ENCODE data around the gene SETDB2. TPM values are rescaled to one million over a fixed set of nuclear protein-coding genes. Genes with fewer than 3 reads are reported as not detected.

SETDB2 gene, protein sequence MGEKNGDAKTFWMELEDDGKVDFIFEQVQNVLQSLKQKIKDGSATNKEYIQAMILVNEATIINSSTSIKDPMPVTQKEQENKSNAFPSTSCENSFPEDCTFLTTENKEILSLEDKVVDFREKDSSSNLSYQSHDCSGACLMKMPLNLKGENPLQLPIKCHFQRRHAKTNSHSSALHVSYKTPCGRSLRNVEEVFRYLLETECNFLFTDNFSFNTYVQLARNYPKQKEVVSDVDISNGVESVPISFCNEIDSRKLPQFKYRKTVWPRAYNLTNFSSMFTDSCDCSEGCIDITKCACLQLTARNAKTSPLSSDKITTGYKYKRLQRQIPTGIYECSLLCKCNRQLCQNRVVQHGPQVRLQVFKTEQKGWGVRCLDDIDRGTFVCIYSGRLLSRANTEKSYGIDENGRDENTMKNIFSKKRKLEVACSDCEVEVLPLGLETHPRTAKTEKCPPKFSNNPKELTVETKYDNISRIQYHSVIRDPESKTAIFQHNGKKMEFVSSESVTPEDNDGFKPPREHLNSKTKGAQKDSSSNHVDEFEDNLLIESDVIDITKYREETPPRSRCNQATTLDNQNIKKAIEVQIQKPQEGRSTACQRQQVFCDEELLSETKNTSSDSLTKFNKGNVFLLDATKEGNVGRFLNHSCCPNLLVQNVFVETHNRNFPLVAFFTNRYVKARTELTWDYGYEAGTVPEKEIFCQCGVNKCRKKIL
- total RNA-seq (2022), result 4.9 and 6.0 TPM in 2 replicates
- Bru-seq, nascent RNA, result percentile 60 among the genes with signal in this experiment
- percentile 47 among the genes with signal in this experiment for BruChase-seq, experiment 1, labeled RNA remaining after a 6-hour chase
- percentile 57 among the genes with signal in this experiment for BruChase-seq, experiment 2, labeled RNA remaining after a 2-hour chase
- long read RNA-seq, partial matches to known transcripts, result 4 of 9 reads
- long read RNA-seq, other reads (novel, unspliced or antisense), result 5 of 9 reads

DNA sequence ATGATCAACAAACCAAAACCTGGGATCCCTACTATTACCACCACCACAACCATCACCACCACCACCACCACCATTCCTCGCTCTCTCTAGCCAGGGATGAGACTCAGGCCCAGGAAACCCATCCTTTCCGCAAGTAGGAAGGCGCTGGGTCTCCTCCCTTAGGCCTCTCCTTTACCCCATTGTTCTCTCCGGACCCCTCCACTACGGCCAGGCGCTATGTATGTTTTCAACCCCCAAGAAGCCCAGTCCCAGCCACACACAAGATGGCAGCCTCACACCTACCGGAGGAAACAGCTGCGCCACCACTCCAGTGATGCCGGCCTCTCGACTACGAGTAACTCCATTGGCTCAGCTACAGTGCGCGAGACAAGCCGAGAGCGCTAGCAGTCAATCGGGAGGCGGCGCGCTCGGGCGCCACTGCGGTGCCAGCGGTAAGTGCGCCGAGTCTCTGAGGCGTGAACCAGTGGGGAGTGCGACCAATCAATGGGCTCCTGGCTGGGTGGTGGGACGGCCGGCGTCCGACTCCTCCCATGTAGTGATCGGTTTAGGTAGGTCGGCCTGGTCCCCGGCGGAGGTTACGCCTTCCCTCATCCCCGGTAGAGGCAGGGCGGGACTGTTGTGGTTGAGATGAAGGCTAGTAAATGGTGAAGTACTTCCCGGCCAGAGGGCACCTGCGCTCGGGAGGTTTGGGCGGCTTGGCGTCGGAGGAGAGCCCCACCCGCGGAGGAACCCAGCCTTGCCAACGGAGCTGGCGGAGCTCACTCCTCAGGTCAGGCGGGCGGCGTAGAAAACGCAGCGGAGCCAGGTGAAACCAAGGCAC is at the start of gene SETDB2, which contains the start of gene CAB39L:
Gene SETDB2 (plus strand): TSS at position 571 of the 820 bp plus-strand sequence. CDS start 7,620 bp downstream, outside the sequence.
Gene CAB39L (minus strand): TSS at position 361 of the 820 bp plus-strand sequence. CDS start 61,154 bp downstream, outside the sequence.
- Mint-ChIP-seq H3K4me1 (ENCODE audit: low read depth, unreplicated experiment) (peaks cover 5% of the 10 kb centered on the region), H3K27ac (ENCODE audit: unreplicated experiment) (peak within 1 kb of the TSS; percentile 81), H3K27me3 (ENCODE audit: unreplicated experiment) (no peaks in the 10 kb centered on the region), H3K36me3 (ENCODE audit: insufficient read depth, unreplicated experiment) (peaks cover 35% of the 10 kb centered on the region), H3K4me3 (ENCODE audit: low read depth, unreplicated experiment) (peak within 1 kb of the TSS; percentile 80), H3K9me3 (ENCODE audit: low read depth, unreplicated experiment) (no peaks in the 10 kb centered on the region)
- TF ChIP-seq, protein P1, sequence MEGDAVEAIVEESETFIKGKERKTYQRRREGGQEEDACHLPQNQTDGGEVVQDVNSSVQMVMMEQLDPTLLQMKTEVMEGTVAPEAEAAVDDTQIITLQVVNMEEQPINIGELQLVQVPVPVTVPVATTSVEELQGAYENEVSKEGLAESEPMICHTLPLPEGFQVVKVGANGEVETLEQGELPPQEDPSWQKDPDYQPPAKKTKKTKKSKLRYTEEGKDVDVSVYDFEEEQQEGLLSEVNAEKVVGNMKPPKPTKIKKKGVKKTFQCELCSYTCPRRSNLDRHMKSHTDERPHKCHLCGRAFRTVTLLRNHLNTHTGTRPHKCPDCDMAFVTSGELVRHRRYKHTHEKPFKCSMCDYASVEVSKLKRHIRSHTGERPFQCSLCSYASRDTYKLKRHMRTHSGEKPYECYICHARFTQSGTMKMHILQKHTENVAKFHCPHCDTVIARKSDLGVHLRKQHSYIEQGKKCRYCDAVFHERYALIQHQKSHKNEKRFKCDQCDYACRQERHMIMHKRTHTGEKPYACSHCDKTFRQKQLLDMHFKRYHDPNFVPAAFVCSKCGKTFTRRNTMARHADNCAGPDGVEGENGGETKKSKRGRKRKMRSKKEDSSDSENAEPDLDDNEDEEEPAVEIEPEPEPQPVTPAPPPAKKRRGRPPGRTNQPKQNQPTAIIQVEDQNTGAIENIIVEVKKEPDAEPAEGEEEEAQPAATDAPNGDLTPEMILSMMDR (IDR thresholded peaks at IDR 0.05; ENCODE audit: unreplicated experiment), result no peak
- CTCF ChIA-PET, result interaction anchor here (0.7 to 1.6 kb wide), 5 partner anchors 43 to 862 kb away, joined by 3 to 4 read pairs (median 3); partner anchors contain the start of gene KPNA3
- no TSS peak for BruUV-seq (replicated peaks)
- intact Hi-C loops (cut with micrococcal nuclease; ENCODE audit: unreplicated experiment), result no loop called here
- DNase-seq, result peak; percentile 96

DNA sequence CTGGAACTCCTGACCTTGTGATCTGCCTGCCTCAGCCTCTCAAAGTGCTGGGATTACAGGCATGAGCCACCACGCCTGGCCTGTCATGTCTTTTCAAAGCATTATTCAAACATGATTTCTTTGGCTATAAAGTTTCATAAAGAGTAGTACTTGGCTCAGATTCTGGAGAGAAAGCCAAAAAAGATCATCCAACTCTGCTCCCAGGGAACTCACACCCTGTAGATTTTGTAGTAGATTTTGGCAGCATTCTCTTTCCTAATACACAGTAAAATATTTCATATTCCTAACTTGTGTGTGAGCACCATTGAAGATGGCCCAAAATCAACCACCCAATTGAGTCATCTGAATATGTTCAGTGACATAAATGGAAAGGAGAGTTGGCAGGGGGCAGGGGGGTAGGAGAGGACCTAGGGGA is 48.6 kb upstream of the SETDB2 start:
- CTCF ChIA-PET, result no interaction called here
- TF ChIP-seq, protein P1 (IDR thresholded peaks at IDR 0.05; ENCODE audit: unreplicated experiment), result no peak
- H3K9me3 Mint-ChIP-seq (ENCODE audit: low read depth, unreplicated experiment), result no peaks in the 10 kb centered on the region
- H3K4me1 Mint-ChIP-seq (ENCODE audit: low read depth, unreplicated experiment), result no peaks in the 10 kb centered on the region
- no peak for DNase-seq
- H3K27me3 Mint-ChIP-seq (ENCODE audit: unreplicated experiment), result no peaks in the 10 kb centered on the region
- no peak overlapping the region for H3K4me3 Mint-ChIP-seq (ENCODE audit: low read depth, unreplicated experiment)
- intact Hi-C loops (cut with micrococcal nuclease; ENCODE audit: unreplicated experiment), result no loop called here
- H3K27ac Mint-ChIP-seq (ENCODE audit: unreplicated experiment), result no peak overlapping the region
- no TSS peak for BruUV-seq (replicated peaks)
- no peaks in the 10 kb centered on the region for H3K36me3 Mint-ChIP-seq (ENCODE audit: insufficient read depth, unreplicated experiment)

DNA sequence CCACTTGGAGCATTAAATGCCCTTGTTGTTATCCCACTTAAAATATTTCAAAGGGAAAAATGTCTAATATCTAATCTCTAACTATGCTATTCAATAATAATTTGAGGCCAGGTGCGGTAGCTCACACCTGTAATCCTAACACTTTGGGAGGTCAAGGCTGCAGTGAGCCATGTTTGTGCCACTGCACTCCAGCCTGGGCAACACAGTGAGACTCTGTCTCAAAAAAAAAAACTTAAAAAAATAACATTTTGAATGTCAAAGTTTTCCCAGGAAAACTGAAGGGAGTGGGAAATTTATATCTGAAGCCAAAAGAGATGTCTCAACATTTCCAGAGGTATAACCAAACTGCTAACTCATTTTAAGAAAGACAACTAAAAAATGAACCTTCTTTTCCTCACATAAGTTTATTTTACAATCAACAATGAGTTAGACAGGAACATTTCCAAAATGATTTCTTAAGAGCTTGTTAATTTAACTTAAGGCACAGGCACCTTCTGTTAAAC is 48.1 kb upstream of the SETDB2 start:
- no peak for DNase-seq
- Mint-ChIP-seq H3K4me3 (ENCODE audit: low read depth, unreplicated experiment) (no peak overlapping the region), H3K36me3 (ENCODE audit: insufficient read depth, unreplicated experiment) (no peaks in the 10 kb centered on the region), H3K4me1 (ENCODE audit: low read depth, unreplicated experiment) (peaks cover under 1% of the 10 kb centered on the region), H3K27me3 (ENCODE audit: unreplicated experiment) (no peaks in the 10 kb centered on the region), H3K9me3 (ENCODE audit: low read depth, unreplicated experiment) (no peaks in the 10 kb centered on the region), H3K27ac (ENCODE audit: unreplicated experiment) (no peak overlapping the region)
- no TSS peak for BruUV-seq (replicated peaks)
- CTCF ChIA-PET, result no interaction called here
- TF ChIP-seq, protein P1 (IDR thresholded peaks at IDR 0.05; ENCODE audit: unreplicated experiment), result no peak
- intact Hi-C loops (cut with micrococcal nuclease; ENCODE audit: unreplicated experiment), result no loop called here
